Measurements from ENCODE around the gene CBX7.
A peak's percentile ranks its signal among the peaks of the same experiment; 100 is the strongest.

Gene CBX7

GRCh38 chr22:39152511-39153219, at the start of gene CBX7:
CBX7 (minus strand) TSS chr22:39152680; CDS start chr22:39152444, 236 bp downstream.
- peak; percentile 79 for DNase-seq (ENCODE audit: low read depth)
- TF ChIP-seq CTCF (conservative IDR thresholded peaks at IDR 0.05; ENCODE audit: low read depth, low read length) = no peak
- H3K4me3 ChIP-seq (ENCODE audit: low read depth, low read length) = peak within 1 kb of the TSS; percentile 64

GRCh38 chr22:39197578-39197977, 45.1 kb upstream of the CBX7 start:
- no peak overlapping the region for H3K4me3 ChIP-seq (ENCODE audit: low read depth, low read length)
- TF ChIP-seq CTCF (conservative IDR thresholded peaks at IDR 0.05; ENCODE audit: low read depth, low read length) = no peak
- no peak for DNase-seq (ENCODE audit: low read depth)

GRCh38 chr22:39194098-39194497, 41.6 kb upstream of the CBX7 start:
- DNase-seq (ENCODE audit: low read depth) = no peak
- H3K4me3 ChIP-seq (ENCODE audit: low read depth, low read length) = no peak overlapping the region
- TF ChIP-seq CTCF (conservative IDR thresholded peaks at IDR 0.05; ENCODE audit: low read depth, low read length) = no peak

GRCh38 chr22:39188809-39189208, 36.3 kb upstream of the CBX7 start:
- no peak for DNase-seq (ENCODE audit: low read depth)
- no peak for TF ChIP-seq CTCF (conservative IDR thresholded peaks at IDR 0.05; ENCODE audit: low read depth, low read length)
- no peak overlapping the region for H3K4me3 ChIP-seq (ENCODE audit: low read depth, low read length)

- H3K4me3 ChIP-seq (ENCODE audit: low read depth, low read length) = no peak overlapping the region
- TF ChIP-seq CTCF (conservative IDR thresholded peaks at IDR 0.05; ENCODE audit: low read depth, low read length) = peak; percentile 62
- peak; percentile 46 for DNase-seq (ENCODE audit: low read depth)
Measured at GRCh38 chr22:39185601-39186012, 33.1 kb upstream of the CBX7 start.

- peak; percentile 21 for DNase-seq (ENCODE audit: low read depth)
- TF ChIP-seq CTCF (conservative IDR thresholded peaks at IDR 0.05; ENCODE audit: low read depth, low read length) = no peak
- H3K4me3 ChIP-seq (ENCODE audit: low read depth, low read length) = no peak overlapping the region
Measured at GRCh38 chr22:39184586-39185577, 32.4 kb upstream of the CBX7 start.
